ENCODE results near the gene GRIA4.
A peak's percentile ranks its signal among the peaks of the same experiment; 100 is the strongest.
"Not testable (repeated sequence)": the region's sequence is repeated elsewhere in the genome, so short reads cannot be mapped to it uniquely, and the experiment has no call there.

Gene GRIA4

GRCh38 chr11:106001304-106002012 is 391.6 kb downstream of the GRIA4 start:
- DNase-seq (ENCODE audit: low read depth, low spot score) = no peak

DNA sequence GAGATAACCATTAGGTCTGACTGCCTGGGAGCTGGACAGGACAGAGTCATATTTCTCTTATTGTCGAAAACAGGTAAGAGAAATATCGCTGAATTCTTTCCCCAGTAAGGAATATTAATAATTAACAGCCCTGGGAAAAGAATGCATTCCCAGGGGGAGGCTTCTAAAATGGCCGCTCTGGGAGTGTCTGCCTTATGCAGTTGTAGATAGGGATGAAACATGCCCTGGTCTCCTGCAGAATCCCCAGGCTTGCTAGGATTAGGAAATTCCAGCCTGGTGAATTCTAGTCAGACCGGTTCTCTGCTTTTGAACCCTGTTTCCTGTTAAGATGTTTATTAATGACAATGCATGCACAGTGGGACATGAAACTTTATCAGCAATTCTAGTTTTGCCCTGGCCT is 393.2 kb downstream of the GRIA4 start:
- not testable (repeated sequence) for DNase-seq (ENCODE audit: low read depth, low spot score)

DNA sequence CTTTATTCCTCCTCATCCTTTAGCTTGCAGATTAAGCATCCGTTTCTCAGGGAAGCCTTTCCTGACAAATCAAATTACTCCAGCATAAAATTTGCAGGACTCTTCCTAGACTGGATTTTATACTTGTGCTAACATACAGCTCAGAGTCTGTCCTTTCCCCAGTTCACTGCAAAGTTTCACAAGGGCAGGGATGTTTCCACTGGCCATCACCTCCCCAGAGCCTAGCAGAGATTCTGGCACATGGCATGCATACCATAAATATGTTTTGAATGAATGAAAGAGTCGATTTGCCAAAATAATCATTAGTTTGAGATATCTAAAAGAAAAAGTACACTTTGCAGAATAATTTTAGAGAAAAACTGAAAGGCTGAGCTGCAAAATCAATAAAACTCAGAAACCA is 401.6 kb downstream of the GRIA4 start:
- no peak for DNase-seq (ENCODE audit: low read depth, low spot score)

GRCh38 chr11:106012744-106013143 is 402.9 kb downstream of the GRIA4 start:
- DNase-seq (ENCODE audit: low read depth, low spot score) = no peak

DNA sequence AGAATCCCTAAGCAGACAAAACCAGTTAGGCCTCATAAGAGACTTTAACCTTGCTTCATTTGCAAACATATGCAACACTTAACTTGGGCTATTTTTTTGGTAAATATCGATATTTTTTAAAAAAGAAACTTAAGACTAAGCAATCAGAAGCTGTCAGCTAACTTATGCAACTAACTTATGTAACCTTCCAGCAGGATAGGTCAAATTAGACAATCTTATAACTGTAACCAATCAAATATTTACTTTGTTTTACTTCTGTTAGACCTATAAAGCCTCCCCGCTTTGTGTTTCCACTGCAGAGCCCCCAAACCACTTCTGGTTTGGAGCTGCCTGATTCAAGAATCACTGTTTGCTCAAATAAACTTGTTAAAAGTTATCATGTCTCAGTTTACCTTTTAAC is 404.2 kb downstream of the GRIA4 start:
- DNase-seq (ENCODE audit: low read depth, low spot score) = no peak

GRCh38 chr11:106014620-106015019 is 404.7 kb downstream of the GRIA4 start:
- DNase-seq (ENCODE audit: low read depth, low spot score) = no peak

- no peak for DNase-seq (ENCODE audit: low read depth, low spot score)
Observed at GRCh38 chr11:106015066-106015465, 405.2 kb downstream of the GRIA4 start.

DNA sequence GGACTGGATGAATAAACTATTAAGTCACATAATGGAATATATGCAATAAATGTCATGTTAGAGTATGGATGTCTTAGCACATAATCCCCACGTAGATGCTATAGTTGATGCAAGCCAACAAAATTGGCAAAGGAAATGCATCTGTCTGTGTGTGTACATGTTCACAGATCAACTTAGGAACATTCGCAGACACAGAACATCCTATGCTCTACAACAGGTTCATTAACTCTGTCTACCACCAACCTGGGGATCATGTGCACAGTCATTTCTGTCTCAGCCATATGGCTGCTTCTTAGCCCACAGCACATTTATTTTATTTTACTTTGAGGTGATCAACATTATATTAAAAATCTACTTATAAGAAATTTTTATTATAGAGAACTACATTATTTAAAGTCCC is 407.2 kb downstream of the GRIA4 start:
- no peak for DNase-seq (ENCODE audit: low read depth, low spot score)

- no peak for DNase-seq (ENCODE audit: low read depth, low spot score)
Observed at GRCh38 chr11:106021181-106021966, 411.5 kb downstream of the GRIA4 start.

- peak; percentile 98 for DNase-seq (ENCODE audit: low read depth, low spot score)
Observed at GRCh38 chr11:106021967-106022794, 412.3 kb downstream of the GRIA4 start, which contains the start of gene MSANTD4. Gene MSANTD4 (minus strand): TSS chr11:106022240. CDS start chr11:106010917, 11,323 bp downstream.

- no peak for DNase-seq (ENCODE audit: low read depth, low spot score)
Observed at GRCh38 chr11:106022795-106023275, 413.0 kb downstream of the GRIA4 start.

DNA sequence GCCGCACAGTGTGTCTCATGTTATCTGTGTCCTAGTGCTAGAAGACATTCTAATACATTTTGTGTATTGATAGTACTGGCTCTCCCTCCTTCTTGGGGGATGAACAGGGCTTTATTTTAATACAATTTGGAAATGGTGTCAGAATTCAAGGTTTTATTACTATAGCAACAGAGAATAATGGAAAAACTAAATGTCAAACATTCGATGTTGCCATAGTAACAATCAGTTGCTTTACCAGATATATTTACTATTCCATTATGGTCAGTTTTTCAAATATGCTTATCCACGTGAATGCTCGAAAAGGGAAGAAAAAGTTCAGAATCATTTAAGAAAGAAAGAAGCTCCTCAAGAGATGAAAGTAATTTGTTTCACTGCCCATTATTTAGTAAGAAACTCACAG is 420.7 kb downstream of the GRIA4 start:
- DNase-seq (ENCODE audit: low read depth, low spot score) = no peak

- DNase-seq (ENCODE audit: low read depth, low spot score) = no peak
Observed at GRCh38 chr11:106031202-106031810, 421.4 kb downstream of the GRIA4 start.
